Measurements from ENCODE around the gene LRPAP1.

LRPAP1 gene

GRCh38 chr4:3498901-3499510 is 33.2 kb downstream of the LRPAP1 start:
- DNase-seq = no peak

GRCh38 chr4:3498407-3498806 is 33.8 kb downstream of the LRPAP1 start:
- no peak for DNase-seq

GRCh38 chr4:3497523-3498389 is 34.5 kb downstream of the LRPAP1 start:
- no peak for DNase-seq

- no peak for DNase-seq
Observed at GRCh38 chr4:3497095-3497494, 35.1 kb downstream of the LRPAP1 start.

GRCh38 chr4:3496021-3496420 is 36.2 kb downstream of the LRPAP1 start:
- no peak for DNase-seq

- no peak for DNase-seq
Observed at GRCh38 chr4:3495204-3495975, 36.8 kb downstream of the LRPAP1 start.

GRCh38 chr4:3494462-3494871 is 37.8 kb downstream of the LRPAP1 start:
- no peak for DNase-seq

- no peak for DNase-seq
Observed at GRCh38 chr4:3493720-3494461, 38.3 kb downstream of the LRPAP1 start.

GRCh38 chr4:3492741-3493719 is 39.2 kb downstream of the LRPAP1 start:
- no peak for DNase-seq

GRCh38 chr4:3491681-3492405 is 40.4 kb downstream of the LRPAP1 start:
- DNase-seq = no peak

- no peak for DNase-seq
Observed at GRCh38 chr4:3489451-3489962, 42.7 kb downstream of the LRPAP1 start.

GRCh38 chr4:3488820-3489219 is 43.4 kb downstream of the LRPAP1 start:
- no peak for DNase-seq

GRCh38 chr4:3487861-3488260 is 44.4 kb downstream of the LRPAP1 start:
- DNase-seq = no peak

- DNase-seq = no peak
Observed at GRCh38 chr4:3486541-3487540, 45.4 kb downstream of the LRPAP1 start.

GRCh38 chr4:3485886-3486540 is 46.2 kb downstream of the LRPAP1 start:
- no peak for DNase-seq

- no peak for DNase-seq
Observed at GRCh38 chr4:3485011-3485791, 47.0 kb downstream of the LRPAP1 start.

- no peak for DNase-seq
Observed at GRCh38 chr4:3484057-3484973, 47.9 kb downstream of the LRPAP1 start.

Measured in 8988T (cell line).